Mucosa of descending colon (tissue), 3 donors: Measurements from ENCODE around the gene PLA2G2F. TPM values are rescaled to one million over a fixed set of nuclear protein-coding genes. Genes with fewer than 3 reads are reported as not detected.

Source experiments
- ATAC-seq: fragments of 200-7000 bp; cut with Tn5 transposase; one replicate; pipeline ENCODE4 v1.9.1; 2020; ENCODE audit warnings: mild to moderate bottlenecking, moderate library complexity
- DNase-seq, 3 donors: peaks; one replicate each; pipeline ENCODE4 v3.0.0-alpha.2; 2020
- H3K36me3 ChIP-seq: fragments of 200-600 bp; one replicate; pipeline ENCODE4 v1.8.0; 2021; ENCODE audit warnings: low read depth, mild to moderate bottlenecking
- H3K4me1 ChIP-seq: fragments of 200-600 bp; one replicate; pipeline ENCODE4 v1.8.0; 2021; ENCODE audit warnings: low read depth, mild to moderate bottlenecking
- H3K4me3 ChIP-seq: fragments of 200-600 bp; one replicate; pipeline ENCODE4 v1.8.0; 2021; ENCODE audit warnings: mild to moderate bottlenecking
- H3K9me3 ChIP-seq: fragments of 200-600 bp; one replicate; pipeline ENCODE4 v1.8.0; 2021; ENCODE audit warnings: mild to moderate bottlenecking
- intact Hi-C, 2 donors: fragments of 100-400 bp; cut with DNase I in 1 of 2; cut with micrococcal nuclease in 1 of 2; formaldehyde crosslinking; loops; one replicate each; pipeline versions ENCODE4 v1.11.0 to v1.11.1; 2022; cut with DNase I, micrococcal nuclease
- total RNA-seq, 3 donors: library from RNA; stranded (reverse); fragmentation: NEBNext Ultra II Directional in 2 of 3; extraction: Animal tissue kit (Norgen Biotek cat#: 25700) in 2 of 3; gene quantifications; one replicate each; pipeline versions ENCODE4 v1.2.1 to v1.2.4, GENCODE V29; 2021 to 2023
- TF ChIP-seq, protein P1 (sequence below): fragments of 200-600 bp; IDR thresholded peaks from one replicate; pipeline ENCODE4 v1.8.0; 2022; ENCODE audit warnings: antibody characterized with exemption, mild to moderate bottlenecking
- donor health status: DM: no; HTN: no; CAD: no; lungs with moderate emphysema.
- donor health status: DM: no; HTN: no; CAD: no.
- donor health status: DM: no; HTN: yes; CAD: no.

PLA2G2F gene
- total RNA-seq, 3 donors from 2014 or later: 0.12 to 0.80 TPM; not detected in 1

DNA sequence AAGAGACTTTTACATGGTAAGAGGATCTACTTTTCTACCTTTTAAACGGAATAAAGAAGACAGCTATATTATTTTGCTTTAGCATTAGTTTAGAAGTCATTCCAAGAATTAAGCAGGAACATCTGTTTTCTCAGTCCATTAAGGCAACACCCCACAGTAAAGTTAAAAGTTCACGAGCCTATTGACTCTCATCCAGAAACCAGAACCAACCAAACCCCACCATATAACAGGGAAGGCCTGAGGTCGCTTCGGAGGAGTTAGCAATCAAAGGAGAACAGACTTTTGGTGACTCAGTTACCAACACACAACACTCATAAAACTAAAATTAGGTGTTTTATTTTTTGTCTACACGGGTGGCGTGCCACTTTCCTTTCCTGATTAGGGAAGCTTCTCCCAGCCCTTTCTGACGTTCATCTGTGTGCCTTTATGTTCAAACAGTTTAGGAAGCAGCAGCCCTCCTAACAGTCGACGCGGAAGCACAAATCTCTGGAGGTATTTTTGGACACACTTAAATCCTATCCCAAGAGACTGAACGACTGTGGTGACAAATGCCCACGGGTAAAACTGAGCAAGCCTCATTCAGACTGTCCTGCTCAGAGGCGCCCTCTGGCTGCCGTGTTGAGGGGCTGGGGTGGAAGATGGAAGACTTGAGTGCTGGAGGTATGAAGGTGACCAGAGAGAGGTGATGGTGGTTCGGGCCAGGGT is 55.8 kb downstream of the PLA2G2F start:
- ATAC-seq: peak; percentile 76
- TF ChIP-seq, protein P1, sequence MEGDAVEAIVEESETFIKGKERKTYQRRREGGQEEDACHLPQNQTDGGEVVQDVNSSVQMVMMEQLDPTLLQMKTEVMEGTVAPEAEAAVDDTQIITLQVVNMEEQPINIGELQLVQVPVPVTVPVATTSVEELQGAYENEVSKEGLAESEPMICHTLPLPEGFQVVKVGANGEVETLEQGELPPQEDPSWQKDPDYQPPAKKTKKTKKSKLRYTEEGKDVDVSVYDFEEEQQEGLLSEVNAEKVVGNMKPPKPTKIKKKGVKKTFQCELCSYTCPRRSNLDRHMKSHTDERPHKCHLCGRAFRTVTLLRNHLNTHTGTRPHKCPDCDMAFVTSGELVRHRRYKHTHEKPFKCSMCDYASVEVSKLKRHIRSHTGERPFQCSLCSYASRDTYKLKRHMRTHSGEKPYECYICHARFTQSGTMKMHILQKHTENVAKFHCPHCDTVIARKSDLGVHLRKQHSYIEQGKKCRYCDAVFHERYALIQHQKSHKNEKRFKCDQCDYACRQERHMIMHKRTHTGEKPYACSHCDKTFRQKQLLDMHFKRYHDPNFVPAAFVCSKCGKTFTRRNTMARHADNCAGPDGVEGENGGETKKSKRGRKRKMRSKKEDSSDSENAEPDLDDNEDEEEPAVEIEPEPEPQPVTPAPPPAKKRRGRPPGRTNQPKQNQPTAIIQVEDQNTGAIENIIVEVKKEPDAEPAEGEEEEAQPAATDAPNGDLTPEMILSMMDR: peak; percentile 80
- intact Hi-C loops: no loop called here
- Histone ChIP-seq H3K4me1 (peaks cover 8% of the 10 kb centered on the region), H3K36me3 (no peaks in the 10 kb centered on the region), H3K4me3 (no peak overlapping the region), H3K9me3 (no peaks in the 10 kb centered on the region)
- peak; percentile 73 to 88 (median 87) for DNase-seq

- no peaks in the 10 kb centered on the region for H3K36me3 ChIP-seq
- intact Hi-C loops: no loop called here
Observed at GRCh38 chr1:20195462-20195780, 56.3 kb downstream of the PLA2G2F start.

GRCh38 chr1:20197329-20197791 is 58.2 kb downstream of the PLA2G2F start:
- H3K36me3 ChIP-seq: no peaks in the 10 kb centered on the region

More at GRCh38 chr1:20195462-20195780, 56.3 kb downstream of the PLA2G2F start:
- ATAC-seq (no peak), DNase-seq (no peak)
- TF ChIP-seq, protein P1: no peak
- Histone ChIP-seq H3K4me1 (peaks cover 8% of the 10 kb centered on the region), H3K4me3 (no peak overlapping the region), H3K9me3 (no peaks in the 10 kb centered on the region)

GRCh38 chr1:20198296-20198695 is 59.2 kb downstream of the PLA2G2F start:
- Histone ChIP-seq H3K36me3 (no peaks in the 10 kb centered on the region), H3K4me1 (peaks cover 8% of the 10 kb centered on the region), H3K4me3 (no peak overlapping the region), H3K9me3 (no peaks in the 10 kb centered on the region)
- DNase-seq (no peak), ATAC-seq (no peak)
- intact Hi-C loops: no loop called here
- TF ChIP-seq, protein P1: no peak

More at GRCh38 chr1:20197329-20197791, 58.2 kb downstream of the PLA2G2F start:
- Histone ChIP-seq H3K9me3 (no peaks in the 10 kb centered on the region), H3K4me3 (no peak overlapping the region), H3K4me1 (peaks cover 8% of the 10 kb centered on the region)
- intact Hi-C loops: no loop called here
- ATAC-seq (peak; percentile 32), DNase-seq (peak in 2 of 3 donors; percentile 31 to 55)
- TF ChIP-seq, protein P1: no peak

GRCh38 chr1:20198918-20199317 is 59.8 kb downstream of the PLA2G2F start:
- intact Hi-C loops: no loop called here
- H3K4me1 ChIP-seq: peaks cover 8% of the 10 kb centered on the region
- DNase-seq (no peak), ATAC-seq (no peak)
- TF ChIP-seq, protein P1: no peak
- H3K4me3 ChIP-seq: no peak overlapping the region
- no peaks in the 10 kb centered on the region for H3K9me3 ChIP-seq
- no peaks in the 10 kb centered on the region for H3K36me3 ChIP-seq
